Left ventricle myocardium superior (tissue), 1 donor: ENCODE data around the gene WAPL. TPM values are rescaled to one million over a fixed set of nuclear protein-coding genes. Genes with fewer than 3 reads are reported as not detected.
"Not testable (repeated sequence)": the region's sequence is repeated elsewhere in the genome, so short reads cannot be mapped to it uniquely, and the experiment has no call there.

Experiments used
- ATAC-seq: fragments of 200-7000 bp; cut with Tn5 transposase; one replicate; pipeline ENCODE4 v1.9.1; 2020; ENCODE audit warnings: mild to moderate bottlenecking, moderate library complexity
- DNase-seq: peaks from one replicate; pipeline ENCODE4 v3.0.0-alpha.2; 2020
- intact Hi-C: fragments of 100-400 bp; cut with micrococcal nuclease; formaldehyde crosslinking; loops from one replicate; pipeline ENCODE4 v1.11.0; 2022
- long read RNA-seq: library from polyadenylated mRNA; unstranded; transcript quantifications from one replicate; pipeline ENCODE4 v2.0.0, GENCODE V29; 2021
- total RNA-seq: library from RNA; stranded (reverse); fragmentation: NEBNext Ultra II Directional; extraction: Animal tissue kit (Norgen Biotek cat#: 25700); gene quantifications from one replicate; pipeline ENCODE4 v1.2.1, GENCODE V29; 2021
- donor health status: DM: no; HTN: yes; CAD: no; lungs with severe emphysema.

WAPL gene, protein sequence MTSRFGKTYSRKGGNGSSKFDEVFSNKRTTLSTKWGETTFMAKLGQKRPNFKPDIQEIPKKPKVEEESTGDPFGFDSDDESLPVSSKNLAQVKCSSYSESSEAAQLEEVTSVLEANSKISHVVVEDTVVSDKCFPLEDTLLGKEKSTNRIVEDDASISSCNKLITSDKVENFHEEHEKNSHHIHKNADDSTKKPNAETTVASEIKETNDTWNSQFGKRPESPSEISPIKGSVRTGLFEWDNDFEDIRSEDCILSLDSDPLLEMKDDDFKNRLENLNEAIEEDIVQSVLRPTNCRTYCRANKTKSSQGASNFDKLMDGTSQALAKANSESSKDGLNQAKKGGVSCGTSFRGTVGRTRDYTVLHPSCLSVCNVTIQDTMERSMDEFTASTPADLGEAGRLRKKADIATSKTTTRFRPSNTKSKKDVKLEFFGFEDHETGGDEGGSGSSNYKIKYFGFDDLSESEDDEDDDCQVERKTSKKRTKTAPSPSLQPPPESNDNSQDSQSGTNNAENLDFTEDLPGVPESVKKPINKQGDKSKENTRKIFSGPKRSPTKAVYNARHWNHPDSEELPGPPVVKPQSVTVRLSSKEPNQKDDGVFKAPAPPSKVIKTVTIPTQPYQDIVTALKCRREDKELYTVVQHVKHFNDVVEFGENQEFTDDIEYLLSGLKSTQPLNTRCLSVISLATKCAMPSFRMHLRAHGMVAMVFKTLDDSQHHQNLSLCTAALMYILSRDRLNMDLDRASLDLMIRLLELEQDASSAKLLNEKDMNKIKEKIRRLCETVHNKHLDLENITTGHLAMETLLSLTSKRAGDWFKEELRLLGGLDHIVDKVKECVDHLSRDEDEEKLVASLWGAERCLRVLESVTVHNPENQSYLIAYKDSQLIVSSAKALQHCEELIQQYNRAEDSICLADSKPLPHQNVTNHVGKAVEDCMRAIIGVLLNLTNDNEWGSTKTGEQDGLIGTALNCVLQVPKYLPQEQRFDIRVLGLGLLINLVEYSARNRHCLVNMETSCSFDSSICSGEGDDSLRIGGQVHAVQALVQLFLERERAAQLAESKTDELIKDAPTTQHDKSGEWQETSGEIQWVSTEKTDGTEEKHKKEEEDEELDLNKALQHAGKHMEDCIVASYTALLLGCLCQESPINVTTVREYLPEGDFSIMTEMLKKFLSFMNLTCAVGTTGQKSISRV (N-terminal part only)
- total RNA-seq = 22.2 TPM
- long read RNA-seq, full-length matches to known transcripts = 18 of 66 reads
- long read RNA-seq, partial matches to known transcripts = 36 of 66 reads
- long read RNA-seq, other reads (novel, unspliced or antisense) = 12 of 66 reads

DNA sequence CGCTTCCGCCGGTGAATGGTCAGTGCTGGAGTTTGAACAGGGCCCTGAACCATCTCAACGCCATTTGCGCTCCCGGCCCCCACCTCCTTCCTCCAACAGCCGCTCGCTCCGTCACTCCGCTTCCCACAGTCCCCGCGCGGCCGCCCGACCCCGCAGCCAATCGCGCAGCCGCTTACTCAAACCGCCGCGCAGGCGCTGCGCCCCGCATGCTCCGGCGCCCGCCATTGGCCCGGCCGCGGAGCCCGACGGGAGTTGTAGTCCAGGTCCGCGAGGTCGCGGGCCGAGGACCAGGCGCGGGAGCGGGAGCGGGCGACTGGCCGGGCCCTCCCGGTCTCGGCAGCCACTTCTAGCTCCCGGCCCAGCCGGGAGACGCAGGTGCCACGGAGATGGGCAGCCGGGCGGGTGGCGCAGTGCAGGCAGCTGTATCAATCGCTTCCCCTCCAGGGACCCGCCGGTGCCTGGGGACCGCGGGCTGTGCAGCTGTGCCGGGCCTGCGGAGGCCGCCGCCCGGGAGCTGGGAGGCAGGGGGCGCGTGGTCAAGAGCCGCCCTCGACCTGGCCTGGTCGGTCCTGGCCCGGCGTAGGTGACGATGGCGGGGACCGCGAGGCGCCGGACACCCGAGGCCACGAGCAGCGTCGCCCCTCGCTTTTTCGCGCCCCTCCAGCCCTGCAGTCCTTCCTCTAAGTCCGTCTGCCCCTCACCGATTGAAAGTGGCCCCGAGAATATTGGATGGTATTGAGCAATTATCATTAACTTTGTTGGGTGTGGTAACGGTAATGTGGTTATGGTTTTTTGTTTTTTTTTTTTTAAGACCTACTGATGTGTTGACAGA is at the start of gene WAPL:
Gene WAPL, minus strand, starts transcription at position 115 of the 832 bp plus-strand sequence. CDS start 3,723 bp downstream, outside the sequence.
- DNase-seq = peak; percentile 98
- intact Hi-C loops = no loop called here
- ATAC-seq = peak; percentile 98

DNA sequence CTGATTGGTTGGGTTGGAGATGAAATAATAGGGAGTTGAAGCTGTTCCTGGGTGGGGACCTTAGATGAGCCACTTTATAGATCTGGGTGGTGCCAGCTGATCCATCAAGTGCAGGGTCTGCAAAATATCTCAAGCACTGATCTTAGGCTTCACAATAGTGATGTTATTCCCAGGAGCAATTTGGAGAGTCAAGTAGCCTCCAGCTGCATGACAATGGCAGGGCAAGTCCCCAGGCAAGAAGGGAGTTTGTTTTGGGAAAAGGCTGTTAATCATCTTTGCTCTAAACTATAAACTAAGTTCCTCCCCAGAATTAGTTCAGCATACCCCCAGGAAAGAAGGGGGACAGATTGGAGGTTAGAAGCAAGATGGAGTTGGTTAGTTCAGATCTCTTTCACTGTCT is 47.7 kb upstream of the WAPL start:
- intact Hi-C loops = no loop called here
- DNase-seq (no peak), ATAC-seq (no peak)

DNA sequence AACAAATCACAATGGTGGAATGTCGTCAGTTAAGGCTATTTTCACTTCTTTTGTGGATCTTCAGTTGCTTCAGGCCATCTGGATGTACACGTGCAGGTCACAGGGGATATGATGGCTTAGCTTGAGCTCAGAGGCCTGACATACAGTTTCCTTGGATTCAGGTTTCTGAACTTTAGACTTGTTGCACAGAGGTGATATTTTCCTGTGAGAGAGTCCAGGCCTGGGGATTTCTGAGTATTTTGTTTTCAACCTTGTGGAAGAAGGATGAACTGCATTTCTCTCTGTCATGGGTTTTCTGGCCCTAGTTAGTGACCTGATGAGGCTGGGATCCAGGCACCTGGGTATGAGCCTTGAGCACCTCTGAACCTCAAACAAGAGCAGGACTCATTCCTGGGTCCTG is 44.9 kb upstream of the WAPL start:
- intact Hi-C loops, DNase-seq, ATAC-seq: not testable (repeated sequence)

DNA sequence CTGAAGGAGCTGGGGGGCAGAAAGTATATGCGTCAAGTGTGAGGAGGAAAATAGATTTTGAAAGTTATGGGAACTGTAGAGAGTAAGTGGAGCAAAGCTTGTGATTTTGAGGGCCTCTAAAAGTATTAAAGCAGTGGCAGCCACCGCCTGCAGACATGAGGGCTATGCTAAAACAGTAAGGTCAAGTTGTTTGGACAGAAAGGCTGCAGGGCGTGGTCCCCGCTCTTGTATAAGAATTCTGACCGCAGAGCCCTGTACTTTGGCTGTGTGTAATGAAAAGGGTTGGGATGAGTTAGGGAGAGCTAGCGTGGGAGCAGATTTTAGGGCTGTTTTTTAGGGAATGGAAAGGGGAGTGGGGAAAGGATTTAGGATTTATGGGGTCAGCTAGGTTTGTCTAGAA is 41.7 kb upstream of the WAPL start:
- ATAC-seq = not testable (repeated sequence)

DNA sequence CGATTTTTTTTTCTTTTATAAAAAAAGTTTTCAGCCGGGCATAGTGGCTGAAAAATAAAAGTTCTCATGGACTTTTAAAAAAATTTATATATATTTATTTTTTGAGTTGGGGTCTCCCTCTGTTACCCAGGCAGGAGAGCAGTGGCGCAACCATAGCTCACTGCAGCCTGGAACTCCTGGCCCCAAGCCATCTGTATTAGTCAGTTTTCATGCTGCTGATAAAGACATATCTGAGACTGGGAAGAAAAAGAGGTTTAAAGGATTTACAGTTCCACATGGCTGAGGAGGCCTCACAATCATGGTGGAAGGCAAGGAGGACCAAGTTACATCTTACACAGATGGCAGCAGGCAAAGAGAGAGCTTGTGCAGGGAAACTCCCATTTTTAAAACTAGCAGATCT is 37.1 kb upstream of the WAPL start:
- ATAC-seq, intact Hi-C loops, DNase-seq: not testable (repeated sequence)

More for the DNA sequence above, 41.7 kb upstream of the WAPL start:
- DNase-seq, intact Hi-C loops: not testable (repeated sequence)

DNA sequence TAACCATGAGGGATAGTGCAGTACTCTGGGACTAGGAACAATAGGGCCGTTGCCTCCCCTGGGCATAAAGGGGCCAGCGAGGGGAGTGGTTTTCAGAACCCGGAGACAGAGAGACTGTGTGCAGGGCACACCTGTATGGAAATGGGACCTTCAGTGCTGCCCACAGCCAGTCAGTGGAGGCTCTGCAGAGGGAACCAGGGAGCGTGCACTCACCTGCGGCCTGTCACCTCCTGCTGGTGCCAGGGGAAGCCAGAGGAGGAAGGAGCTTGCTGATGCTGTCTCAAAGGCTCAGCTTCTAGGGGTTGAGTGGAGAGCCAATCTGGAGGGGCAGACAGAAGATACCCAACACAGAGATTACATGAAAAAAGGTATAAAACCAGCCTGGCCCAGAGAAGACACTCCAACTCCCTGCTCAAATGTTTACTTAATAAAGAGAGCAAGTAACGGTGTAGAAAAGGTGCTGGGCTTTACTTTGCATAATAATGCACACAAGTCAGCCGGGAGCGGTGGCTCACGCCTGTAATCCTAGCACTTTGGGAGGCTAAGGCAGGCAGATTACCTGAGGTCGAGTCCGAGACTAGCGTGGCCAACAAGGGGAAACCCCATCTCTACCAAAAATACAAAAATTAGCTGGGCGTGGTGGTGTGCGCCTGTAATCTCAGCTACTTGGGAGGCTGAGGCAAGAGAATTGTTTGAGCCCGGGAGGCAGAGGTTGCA is 35.5 kb upstream of the WAPL start:
- DNase-seq (no peak), ATAC-seq (no peak)
- intact Hi-C loops = no loop called here

DNA sequence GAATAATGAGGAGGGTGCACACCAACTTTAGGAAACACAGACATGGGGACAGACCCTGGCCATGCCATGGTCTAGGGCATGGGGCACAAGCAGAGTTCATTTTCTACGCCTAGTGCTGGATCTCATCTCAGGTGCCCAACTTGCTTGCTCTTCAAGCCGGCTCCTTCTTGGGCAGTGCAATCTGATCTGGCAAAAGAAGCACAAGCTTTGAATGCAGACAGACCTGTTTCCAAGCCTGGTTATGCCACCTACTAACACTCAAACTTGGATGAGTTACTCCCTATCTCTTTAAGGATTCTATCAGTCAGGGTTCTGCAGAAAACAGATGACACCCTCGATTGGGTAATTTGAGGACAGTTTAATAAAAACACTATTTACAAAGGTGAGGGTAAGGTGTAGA is 34.9 kb upstream of the WAPL start:
- intact Hi-C loops = no loop called here
- no peak for ATAC-seq
- DNase-seq = no peak

DNA sequence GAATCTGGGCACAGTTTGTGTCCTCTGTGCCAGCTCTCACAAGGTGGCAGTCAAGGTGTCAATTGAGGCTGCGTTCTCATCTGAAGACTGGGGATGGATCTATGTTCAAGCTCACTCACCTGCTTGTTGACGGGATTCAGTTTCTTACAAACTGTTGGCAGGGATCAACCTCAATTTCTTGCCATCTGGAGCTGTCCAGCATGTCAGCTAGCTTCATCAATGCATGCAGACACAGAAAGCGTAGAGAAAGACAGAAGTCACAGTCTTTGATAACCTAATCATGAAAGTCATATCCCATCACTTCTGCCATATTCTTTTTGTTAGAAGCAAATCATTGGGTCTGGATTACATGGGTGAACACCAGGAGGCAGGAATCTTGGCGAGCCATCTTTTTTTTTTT is 32.0 kb upstream of the WAPL start:
- DNase-seq = no peak
- ATAC-seq = no peak
- intact Hi-C loops = no loop called here

DNA sequence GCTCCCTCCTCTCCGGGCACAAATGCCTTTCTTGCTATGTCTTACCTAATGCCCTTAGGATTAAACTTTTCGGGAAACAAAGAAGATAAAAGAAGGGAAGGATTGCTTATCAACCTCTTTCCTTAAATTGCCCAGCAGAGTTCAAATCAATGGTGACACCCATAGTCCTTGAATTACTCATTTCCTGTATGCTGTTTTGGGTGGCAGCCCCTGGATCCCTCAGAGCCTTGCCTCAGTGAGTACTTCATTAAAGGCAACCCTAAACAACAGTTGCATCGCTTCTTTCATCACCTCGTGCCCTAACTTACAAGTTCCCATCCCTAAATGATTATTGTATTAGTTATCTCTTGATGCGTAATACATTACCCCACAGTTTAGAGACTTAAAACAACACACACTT is 31.6 kb upstream of the WAPL start:
- no peak for DNase-seq
- no peak for ATAC-seq
- intact Hi-C loops = no loop called here

DNA sequence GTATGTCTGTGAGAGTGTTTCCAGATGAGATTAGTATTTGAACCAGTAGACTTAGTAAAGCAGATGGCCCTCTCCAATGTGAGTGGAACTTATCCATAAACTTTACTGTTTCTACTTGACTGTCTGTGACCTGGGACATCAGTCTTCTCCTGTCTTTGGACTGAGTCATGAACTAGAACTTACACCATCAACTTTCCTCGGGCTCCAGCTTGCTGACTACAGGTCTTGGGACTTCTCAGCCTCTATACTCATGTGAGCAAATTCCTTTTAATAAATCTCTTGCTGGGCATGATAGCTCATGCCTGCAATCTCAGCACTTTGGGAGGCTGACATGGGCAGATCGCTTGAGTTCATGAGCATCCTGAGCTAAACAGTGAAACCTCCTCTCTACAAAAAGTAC is 25.7 kb upstream of the WAPL start:
- ATAC-seq (no peak), DNase-seq (no peak)
- intact Hi-C loops = no loop called here

DNA sequence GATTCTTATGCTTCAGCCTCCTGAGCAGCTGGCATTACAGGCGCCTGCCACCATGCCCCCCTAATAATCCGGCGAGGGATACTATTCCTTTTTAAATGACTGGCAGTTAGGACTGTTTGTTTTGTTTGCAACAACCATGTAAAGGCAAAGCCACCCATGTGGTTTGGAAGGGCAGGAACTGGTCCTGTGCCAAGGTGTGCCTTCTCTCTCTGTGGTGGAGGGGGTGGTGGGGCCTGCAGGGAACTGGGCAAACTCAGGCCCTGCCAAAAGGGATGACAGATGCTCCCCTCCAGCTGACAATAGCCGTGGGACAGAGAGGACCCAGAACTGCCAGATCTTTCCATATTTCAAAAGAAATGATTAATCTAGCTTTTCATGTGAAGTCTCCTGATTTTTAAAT is 23.5 kb upstream of the WAPL start:
- DNase-seq (no peak), ATAC-seq (no peak)
- intact Hi-C loops = no loop called here

DNA sequence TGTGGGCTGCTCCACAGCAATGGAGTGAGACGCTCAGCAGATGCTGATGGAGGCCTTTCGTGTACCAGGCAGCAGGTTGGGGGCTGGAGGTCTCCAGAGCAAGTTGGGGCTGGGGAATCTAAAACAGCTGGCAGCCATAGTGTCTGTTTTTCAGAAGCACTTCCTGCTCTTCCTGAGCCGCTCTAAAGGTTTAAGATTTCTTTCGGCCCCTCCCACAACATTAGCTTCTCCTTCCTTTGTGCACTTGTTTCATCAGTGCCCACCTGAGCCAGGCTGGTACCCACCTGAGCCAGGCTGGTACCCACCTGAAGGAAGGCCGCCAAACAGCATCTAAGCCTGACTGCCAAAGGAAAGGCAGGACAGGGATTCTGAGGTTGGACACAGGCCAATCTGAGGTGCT is 18.4 kb upstream of the WAPL start:
- intact Hi-C loops = no loop called here
- no peak for DNase-seq
- ATAC-seq = no peak

DNA sequence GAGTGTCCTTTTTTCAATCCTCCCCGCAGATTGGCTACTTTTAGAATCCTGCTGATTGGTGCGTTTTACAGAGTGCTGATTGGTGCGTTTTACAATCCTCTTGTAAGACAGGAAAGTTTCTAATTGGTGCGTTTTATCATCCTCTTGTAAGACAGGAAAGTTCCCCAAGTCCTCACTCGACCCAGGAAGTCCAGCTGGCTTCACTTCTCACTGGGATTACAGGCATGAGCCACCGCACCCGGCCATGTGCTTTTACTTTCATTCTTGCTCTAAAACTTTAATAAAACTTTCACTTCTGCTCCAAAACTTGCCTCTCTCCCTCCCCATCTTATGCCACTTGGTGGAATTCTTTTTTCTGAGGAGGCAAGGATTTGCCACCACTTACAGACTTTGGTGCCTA is 17.0 kb upstream of the WAPL start:
- DNase-seq (no peak), ATAC-seq (no peak)
- intact Hi-C loops = no loop called here

DNA sequence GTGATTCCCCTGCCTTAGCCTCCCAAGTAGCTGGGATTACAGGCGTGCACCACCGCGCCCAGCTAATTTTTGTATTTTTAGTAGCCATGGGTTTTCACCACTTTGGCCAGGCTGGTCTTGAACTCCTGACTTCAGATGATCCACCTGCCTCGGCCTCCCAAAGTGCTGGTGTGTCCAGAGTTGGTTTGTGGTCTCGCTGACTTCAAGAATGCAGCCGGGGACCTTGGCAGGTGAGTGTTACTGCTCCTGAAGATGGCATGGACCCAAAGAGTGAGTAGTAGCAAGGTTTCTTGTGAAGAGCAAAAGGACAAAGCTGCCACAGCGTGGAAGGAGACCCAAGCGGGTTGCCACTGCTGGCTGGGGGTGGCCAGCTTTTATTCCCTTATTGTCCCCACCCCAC is 16.4 kb upstream of the WAPL start:
- DNase-seq, intact Hi-C loops, ATAC-seq: not testable (repeated sequence)

DNA sequence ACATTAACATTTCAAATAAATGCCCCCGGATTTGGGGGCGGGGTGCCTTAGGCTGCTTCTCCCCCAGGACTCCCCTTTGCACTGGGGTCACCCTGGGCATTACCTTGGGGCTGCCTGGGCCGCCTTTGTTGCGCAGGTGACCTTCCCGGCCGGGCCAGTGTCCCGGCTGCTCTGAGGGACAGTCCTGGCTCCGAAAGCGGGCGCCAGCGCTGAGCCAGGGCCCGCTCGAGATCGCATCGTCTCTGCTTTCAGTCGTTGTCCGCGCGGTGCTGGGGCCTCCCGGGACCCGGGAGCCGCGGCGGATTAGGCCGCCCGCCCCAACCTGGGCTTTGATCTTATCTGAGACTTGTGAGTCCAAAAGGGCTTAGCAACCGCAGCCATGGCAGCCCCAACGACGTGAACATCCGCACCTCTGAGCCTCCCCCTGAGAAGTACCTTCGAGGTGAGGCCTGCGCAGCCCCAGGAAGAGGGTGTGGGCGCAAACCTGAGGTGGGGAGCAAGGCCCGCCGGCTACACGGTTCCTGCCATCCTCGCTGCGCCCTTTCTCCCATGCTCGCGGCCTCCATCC is 14.8 kb upstream of the WAPL start:
- ATAC-seq = peak; percentile 8
- no peak for DNase-seq
- intact Hi-C loops = no loop called here

DNA sequence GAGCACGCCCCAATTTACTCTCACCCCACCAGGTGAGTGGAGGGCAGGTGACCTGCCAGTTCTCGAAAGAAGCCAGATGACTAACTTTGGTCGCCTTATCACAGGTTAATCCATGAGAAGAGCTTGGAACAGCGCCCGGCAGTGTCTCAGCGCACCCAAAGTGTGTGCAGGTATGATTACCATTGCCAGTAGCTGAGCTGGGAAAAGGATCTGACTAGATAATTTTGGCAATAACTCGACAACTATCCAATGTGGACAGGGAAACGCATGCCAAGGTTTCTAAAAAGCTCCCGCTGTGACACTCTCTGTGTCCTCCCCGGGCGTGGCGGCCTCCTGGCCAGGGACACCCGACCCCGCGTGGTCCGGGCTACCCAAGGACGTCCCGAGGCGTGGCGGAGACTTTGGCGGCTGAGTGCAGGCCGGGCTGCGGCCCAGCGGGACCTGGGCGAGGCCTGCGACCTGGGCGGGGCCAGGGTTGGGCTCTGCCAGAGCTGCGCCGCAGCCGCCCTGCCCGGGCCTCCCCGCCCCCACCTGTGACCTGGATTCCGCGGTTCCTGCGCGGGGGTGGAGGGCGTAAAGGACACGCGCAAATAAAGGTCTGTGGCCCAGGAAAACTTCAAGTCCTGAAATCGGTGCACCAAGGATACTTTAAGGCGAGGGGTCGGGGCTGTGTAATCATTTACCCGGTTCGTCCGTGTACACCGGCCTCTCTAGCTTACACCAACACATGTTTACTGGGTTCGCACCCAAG is 13.7 kb upstream of the WAPL start:
- ATAC-seq (peak; percentile 98), DNase-seq (peak; percentile 94)
- intact Hi-C loops = no loop called here

DNA sequence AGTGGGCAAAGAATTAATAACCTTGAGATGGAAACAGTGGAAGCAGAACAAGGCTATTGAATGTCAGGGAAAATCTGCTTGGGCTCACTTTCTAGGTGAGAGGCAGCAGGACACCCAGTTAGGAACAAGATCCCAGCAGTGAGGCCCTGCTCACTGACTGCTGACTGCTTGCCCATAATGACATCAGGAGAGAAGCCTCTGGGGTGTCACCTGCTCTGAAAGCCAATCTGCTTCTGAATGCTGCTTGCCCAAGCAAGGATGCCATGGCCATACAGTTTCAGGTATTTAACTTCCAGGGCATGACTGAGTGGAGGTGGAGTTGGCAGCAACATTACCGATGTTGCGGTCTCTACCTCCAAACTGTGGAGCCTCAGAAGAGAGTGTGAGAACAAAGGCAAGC is 11.7 kb upstream of the WAPL start:
- DNase-seq = no peak

More for the DNA sequence above, 11.7 kb upstream of the WAPL start:
- intact Hi-C loops = no loop called here
- ATAC-seq = peak; percentile 29
